ENCODE results near the gene ZCCHC17. TPM values are rescaled to one million over a fixed set of nuclear protein-coding genes. Genes with fewer than 3 reads are reported as not detected.

The ZCCHC17 gene
- total RNA-seq, 1 experiment from 2014 or later, result 42.0 TPM

DNA sequence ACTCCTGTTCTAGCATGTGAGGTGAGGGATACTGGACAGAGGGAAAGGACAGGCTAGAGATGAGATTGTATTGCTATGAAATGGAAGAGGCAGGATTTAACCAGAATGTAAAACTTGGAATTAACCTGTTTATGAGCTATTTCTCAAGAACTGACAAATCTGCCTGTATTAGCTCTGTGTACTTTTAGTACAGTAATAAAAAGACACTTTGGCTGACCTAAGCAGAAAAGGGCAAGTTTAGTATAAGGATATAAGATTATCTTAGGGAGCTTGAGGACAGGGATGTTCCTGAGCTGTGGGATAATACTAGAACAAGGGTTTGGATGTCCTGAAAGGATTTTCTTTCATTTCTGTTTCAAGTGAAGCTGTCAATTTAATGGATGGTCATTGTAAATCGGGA, 11.2 kb downstream of the ZCCHC17 start:
- DNase-seq (ENCODE audit: low spot score) (no peak), ATAC-seq (no peak)
- ChIA-PET POLR2A (interaction anchor here (1.4 kb wide), 1 partner anchor 11 kb away, joined by 6 read pairs; the partner anchor contains the start of genes SNRNP40 and ZCCHC17), CTCF (interaction anchor here (1.3 to 1.7 kb wide), 3 partner anchors 123 to 126 kb away, joined by 5 to 7 read pairs (median 7); no protein-coding TSS in a partner anchor)
- no peaks in the 10 kb centered on the region for H3K27me3 Mint-ChIP-seq (ENCODE audit: low read depth)
- H3K36me3 Mint-ChIP-seq, result peaks cover 24% of the 10 kb centered on the region
- no peaks in the 10 kb centered on the region for H3K9me3 Mint-ChIP-seq
- no peak overlapping the region for H3K4me3 Mint-ChIP-seq
- peaks cover 18% of the 10 kb centered on the region for H3K4me1 Mint-ChIP-seq
- peak overlapping the region; percentile 66 for H3K27ac Mint-ChIP-seq
- TF ChIP-seq, protein P1, sequence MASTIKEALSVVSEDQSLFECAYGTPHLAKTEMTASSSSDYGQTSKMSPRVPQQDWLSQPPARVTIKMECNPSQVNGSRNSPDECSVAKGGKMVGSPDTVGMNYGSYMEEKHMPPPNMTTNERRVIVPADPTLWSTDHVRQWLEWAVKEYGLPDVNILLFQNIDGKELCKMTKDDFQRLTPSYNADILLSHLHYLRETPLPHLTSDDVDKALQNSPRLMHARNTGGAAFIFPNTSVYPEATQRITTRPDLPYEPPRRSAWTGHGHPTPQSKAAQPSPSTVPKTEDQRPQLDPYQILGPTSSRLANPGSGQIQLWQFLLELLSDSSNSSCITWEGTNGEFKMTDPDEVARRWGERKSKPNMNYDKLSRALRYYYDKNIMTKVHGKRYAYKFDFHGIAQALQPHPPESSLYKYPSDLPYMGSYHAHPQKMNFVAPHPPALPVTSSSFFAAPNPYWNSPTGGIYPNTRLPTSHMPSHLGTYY (CRISPR knock-in tag; IDR thresholded peaks at IDR 0.05), result no peak
- TF ChIP-seq ZNF425 (CRISPR knock-in tag; conservative IDR thresholded peaks at IDR 0.05) (no peak), FOXJ3 (CRISPR knock-in tag; IDR thresholded peaks at IDR 0.05; ENCODE audit: borderline replicate concordance) (no peak), ZNF121 (CRISPR knock-in tag; IDR thresholded peaks at IDR 0.05) (no peak), ZNF512 (CRISPR knock-in tag; IDR thresholded peaks at IDR 0.05; ENCODE audit: borderline replicate concordance) (no peak), RORB (CRISPR knock-in tag; IDR thresholded peaks at IDR 0.05) (no peak), GRHL2 (CRISPR knock-in tag; IDR thresholded peaks at IDR 0.05; ENCODE audit: insufficient replicate concordance, severe bottlenecking) (no peak), JUN (CRISPR knock-in tag; IDR thresholded peaks at IDR 0.05) (no peak), ESRRA (CRISPR knock-in tag; IDR thresholded peaks at IDR 0.05; ENCODE audit: borderline replicate concordance) (no peak), NFE2L1 (CRISPR knock-in tag; IDR thresholded peaks at IDR 0.05) (no peak), KAT7 (CRISPR knock-in tag; IDR thresholded peaks at IDR 0.05; ENCODE audit: borderline replicate concordance) (no peak), TP53 (CRISPR knock-in tag; IDR thresholded peaks at IDR 0.05) (no peak), GABPB1 (CRISPR knock-in tag; IDR thresholded peaks at IDR 0.05) (no peak), ZNF263 (CRISPR knock-in tag; IDR thresholded peaks at IDR 0.05; ENCODE audit: low read depth) (no peak), SP1 (CRISPR knock-in tag; conservative IDR thresholded peaks at IDR 0.05) (no peak), NR1H2 (CRISPR knock-in tag; IDR thresholded peaks at IDR 0.05) (no peak)
- TF ChIP-seq, protein P2, sequence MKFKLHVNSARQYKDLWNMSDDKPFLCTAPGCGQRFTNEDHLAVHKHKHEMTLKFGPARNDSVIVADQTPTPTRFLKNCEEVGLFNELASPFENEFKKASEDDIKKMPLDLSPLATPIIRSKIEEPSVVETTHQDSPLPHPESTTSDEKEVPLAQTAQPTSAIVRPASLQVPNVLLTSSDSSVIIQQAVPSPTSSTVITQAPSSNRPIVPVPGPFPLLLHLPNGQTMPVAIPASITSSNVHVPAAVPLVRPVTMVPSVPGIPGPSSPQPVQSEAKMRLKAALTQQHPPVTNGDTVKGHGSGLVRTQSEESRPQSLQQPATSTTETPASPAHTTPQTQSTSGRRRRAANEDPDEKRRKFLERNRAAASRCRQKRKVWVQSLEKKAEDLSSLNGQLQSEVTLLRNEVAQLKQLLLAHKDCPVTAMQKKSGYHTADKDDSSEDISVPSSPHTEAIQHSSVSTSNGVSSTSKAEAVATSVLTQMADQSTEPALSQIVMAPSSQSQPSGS (CRISPR knock-in tag; IDR thresholded peaks at IDR 0.05; ENCODE audit: borderline replicate concordance, low read depth), result no peak
- TF ChIP-seq, protein P3, sequence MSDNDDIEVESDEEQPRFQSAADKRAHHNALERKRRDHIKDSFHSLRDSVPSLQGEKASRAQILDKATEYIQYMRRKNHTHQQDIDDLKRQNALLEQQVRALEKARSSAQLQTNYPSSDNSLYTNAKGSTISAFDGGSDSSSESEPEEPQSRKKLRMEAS (CRISPR knock-in tag; IDR thresholded peaks at IDR 0.05), result no peak
- TF ChIP-seq, protein P4, sequence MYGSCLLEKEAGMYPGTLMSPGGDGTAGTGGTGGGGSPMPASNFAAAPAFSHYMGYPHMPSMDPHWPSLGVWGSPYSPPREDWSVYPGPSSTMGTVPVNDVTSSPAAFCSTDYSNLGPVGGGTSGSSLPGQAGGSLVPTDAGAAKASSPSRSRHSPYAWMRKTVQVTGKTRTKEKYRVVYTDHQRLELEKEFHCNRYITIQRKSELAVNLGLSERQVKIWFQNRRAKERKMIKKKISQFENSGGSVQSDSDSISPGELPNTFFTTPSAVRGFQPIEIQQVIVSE (CRISPR knock-in tag; IDR thresholded peaks at IDR 0.05; ENCODE audit: borderline replicate concordance), result no peak

DNA sequence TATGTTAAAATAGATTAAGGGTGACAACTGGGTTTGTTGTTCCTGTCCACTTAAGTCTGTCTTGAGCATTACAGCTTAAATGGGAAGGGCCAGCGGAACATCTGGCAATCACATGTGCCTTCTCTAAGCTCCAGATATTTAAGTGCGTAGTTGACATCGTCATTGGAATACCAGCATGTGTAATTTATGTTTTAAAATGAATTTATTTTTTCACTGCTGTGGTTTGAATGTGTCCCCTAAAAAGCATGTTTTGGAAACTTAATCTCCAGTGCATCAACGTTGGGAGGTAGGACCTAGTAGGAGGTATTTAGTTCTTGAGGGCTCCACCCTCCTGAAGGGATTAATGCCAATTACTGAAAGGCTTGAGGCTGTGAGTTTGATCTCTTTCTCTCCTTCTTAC, 13.4 kb downstream of the ZCCHC17 start:
- Mint-ChIP-seq H3K4me1 (peaks cover 18% of the 10 kb centered on the region), H3K4me3 (no peak overlapping the region), H3K9me3 (no peaks in the 10 kb centered on the region), H3K27me3 (ENCODE audit: low read depth) (no peaks in the 10 kb centered on the region), H3K27ac (no peak overlapping the region), H3K36me3 (peaks cover 35% of the 10 kb centered on the region)
- DNase-seq (ENCODE audit: low spot score) (no peak), ATAC-seq (no peak)
- ChIA-PET CTCF (interaction anchor here (1.5 kb wide), 1 partner anchor 125 kb away, joined by 4 read pairs; no protein-coding TSS in a partner anchor), POLR2A (no interaction called here)
- TF ChIP-seq MLX (CRISPR knock-in tag; IDR thresholded peaks at IDR 0.05) (no peak), TEAD1 (CRISPR knock-in tag; IDR thresholded peaks at IDR 0.05) (no peak), ZBTB21 (CRISPR knock-in tag; IDR thresholded peaks at IDR 0.05; ENCODE audit: borderline replicate concordance) (no peak)
- TF ChIP-seq, protein P5, sequence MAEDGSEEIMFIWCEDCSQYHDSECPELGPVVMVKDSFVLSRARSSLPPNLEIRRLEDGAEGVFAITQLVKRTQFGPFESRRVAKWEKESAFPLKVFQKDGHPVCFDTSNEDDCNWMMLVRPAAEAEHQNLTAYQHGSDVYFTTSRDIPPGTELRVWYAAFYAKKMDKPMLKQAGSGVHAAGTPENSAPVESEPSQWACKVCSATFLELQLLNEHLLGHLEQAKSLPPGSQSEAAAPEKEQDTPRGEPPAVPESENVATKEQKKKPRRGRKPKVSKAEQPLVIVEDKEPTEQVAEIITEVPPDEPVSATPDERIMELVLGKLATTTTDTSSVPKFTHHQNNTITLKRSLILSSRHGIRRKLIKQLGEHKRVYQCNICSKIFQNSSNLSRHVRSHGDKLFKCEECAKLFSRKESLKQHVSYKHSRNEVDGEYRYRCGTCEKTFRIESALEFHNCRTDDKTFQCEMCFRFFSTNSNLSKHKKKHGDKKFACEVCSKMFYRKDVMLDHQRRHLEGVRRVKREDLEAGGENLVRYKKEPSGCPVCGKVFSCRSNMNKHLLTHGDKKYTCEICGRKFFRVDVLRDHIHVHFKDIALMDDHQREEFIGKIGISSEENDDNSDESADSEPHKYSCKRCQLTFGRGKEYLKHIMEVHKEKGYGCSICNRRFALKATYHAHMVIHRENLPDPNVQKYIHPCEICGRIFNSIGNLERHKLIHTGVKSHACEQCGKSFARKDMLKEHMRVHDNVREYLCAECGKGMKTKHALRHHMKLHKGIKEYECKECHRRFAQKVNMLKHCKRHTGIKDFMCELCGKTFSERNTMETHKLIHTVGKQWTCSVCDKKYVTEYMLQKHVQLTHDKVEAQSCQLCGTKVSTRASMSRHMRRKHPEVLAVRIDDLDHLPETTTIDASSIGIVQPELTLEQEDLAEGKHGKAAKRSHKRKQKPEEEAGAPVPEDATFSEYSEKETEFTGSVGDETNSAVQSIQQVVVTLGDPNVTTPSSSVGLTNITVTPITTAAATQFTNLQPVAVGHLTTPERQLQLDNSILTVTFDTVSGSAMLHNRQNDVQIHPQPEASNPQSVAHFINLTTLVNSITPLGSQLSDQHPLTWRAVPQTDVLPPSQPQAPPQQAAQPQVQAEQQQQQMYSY (CRISPR knock-in tag; IDR thresholded peaks at IDR 0.05), result no peak

All from WTC11 (cell line).